Suprapubic skin (tissue), 4 donors: ENCODE results near the gene DIAPH3. TPM values are rescaled to one million over a fixed set of nuclear protein-coding genes. Genes with fewer than 3 reads are reported as not detected.

Experiments used
- DNase-seq, 2 donors: peaks; one replicate each; pipeline ENCODE4 v3.0.0-alpha.2; 2019; ENCODE audit warnings: low spot score in 2 of 2
- H3K27ac ChIP-seq: fragments of 200-600 bp; sonication (generic); one replicate; pipeline ENCODE4 v1.5.1; 2019
- H3K27me3 ChIP-seq: fragments of 200-600 bp; sonication (generic); one replicate; pipeline ENCODE4 v1.5.1; 2019
- H3K36me3 ChIP-seq: fragments of 200-600 bp; sonication (generic); one replicate; pipeline ENCODE4 v1.5.1; 2019
- H3K4me1 ChIP-seq: fragments of 200-600 bp; sonication (generic); one replicate; pipeline ENCODE4 v1.5.1; 2019
- H3K4me3 ChIP-seq: fragments of 200-600 bp; sonication (generic); one replicate; pipeline ENCODE4 v1.5.1; 2019; ENCODE audit warnings: mild to moderate bottlenecking
- H3K9me3 ChIP-seq: fragments of 200-600 bp; sonication (generic); one replicate; pipeline ENCODE4 v1.5.1; 2019
- EP300 ChIP-seq: sonication (generic); formaldehyde crosslinking; IDR thresholded peaks from one replicate; pipeline ENCODE4 v1.6.1; 2017; ENCODE audit warnings: antibody characterized with exemption
- POLR2A ChIP-seq, 2 donors: fragments of 450-650 bp; IDR thresholded peaks; one replicate each; pipeline ENCODE4 v1.6.1; 2017; ENCODE audit warnings: antibody characterized with exemption in 2 of 2, mild to moderate bottlenecking in 2 of 2, moderate library complexity in 2 of 2
- POLR2AphosphoS5 ChIP-seq, 3 donors: sonication (generic); formaldehyde crosslinking; IDR thresholded peaks; one replicate each; pipeline ENCODE4 v1.6.1; 2017; ENCODE audit warnings: antibody characterized with exemption in 3 of 3
- WGBS: methylation state at CpG from one replicate; pipeline ENCODE4 v1.1.5; 2018; 5-methylcytosine and 5-hydroxymethylcytosine counted together
- total RNA-seq, 4 donors: library from RNA; depleted of rRNA; stranded (reverse); fragments of >200 nt; gene quantifications; one replicate each; pipeline ENCODE4 v1.1.0, GENCODE V29; 2016
- TF ChIP-seq, protein P1 (sequence below), 2 donors: fragments of 200-600 bp in 1 of 2; fragments of 450-650 bp in 1 of 2; sonication (generic) in 1 of 2; IDR thresholded peaks; one replicate each; pipeline ENCODE4 v1.5.1; 2016 to 2019; ENCODE audit warnings: antibody characterized with exemption in 2 of 2, mild to moderate bottlenecking in 1 of 2, moderate library complexity in 1 of 2

DIAPH3 gene
- total RNA-seq, 4 donors from 2014 or later, result 0.93 to 3.0 (median 2.3) TPM

GRCh38 chr13:60016229-60016628 lies 147.5 kb downstream of the DIAPH3 start:
- no peaks in the 10 kb centered on the region for H3K36me3 ChIP-seq
- DNase-seq, result no peak
- TF ChIP-seq POLR2A (IDR thresholded peaks at IDR 0.05), result no peak
- TF ChIP-seq, protein P1, sequence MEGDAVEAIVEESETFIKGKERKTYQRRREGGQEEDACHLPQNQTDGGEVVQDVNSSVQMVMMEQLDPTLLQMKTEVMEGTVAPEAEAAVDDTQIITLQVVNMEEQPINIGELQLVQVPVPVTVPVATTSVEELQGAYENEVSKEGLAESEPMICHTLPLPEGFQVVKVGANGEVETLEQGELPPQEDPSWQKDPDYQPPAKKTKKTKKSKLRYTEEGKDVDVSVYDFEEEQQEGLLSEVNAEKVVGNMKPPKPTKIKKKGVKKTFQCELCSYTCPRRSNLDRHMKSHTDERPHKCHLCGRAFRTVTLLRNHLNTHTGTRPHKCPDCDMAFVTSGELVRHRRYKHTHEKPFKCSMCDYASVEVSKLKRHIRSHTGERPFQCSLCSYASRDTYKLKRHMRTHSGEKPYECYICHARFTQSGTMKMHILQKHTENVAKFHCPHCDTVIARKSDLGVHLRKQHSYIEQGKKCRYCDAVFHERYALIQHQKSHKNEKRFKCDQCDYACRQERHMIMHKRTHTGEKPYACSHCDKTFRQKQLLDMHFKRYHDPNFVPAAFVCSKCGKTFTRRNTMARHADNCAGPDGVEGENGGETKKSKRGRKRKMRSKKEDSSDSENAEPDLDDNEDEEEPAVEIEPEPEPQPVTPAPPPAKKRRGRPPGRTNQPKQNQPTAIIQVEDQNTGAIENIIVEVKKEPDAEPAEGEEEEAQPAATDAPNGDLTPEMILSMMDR (IDR thresholded peaks at IDR 0.05), result no peak
- H3K27me3 ChIP-seq, result no peaks in the 10 kb centered on the region
- no peaks in the 10 kb centered on the region for H3K9me3 ChIP-seq
- WGBS, result 59% methylated on average over 4 of the region's 4 CpGs
- peaks cover 17% of the 10 kb centered on the region for H3K4me1 ChIP-seq
- H3K4me3 ChIP-seq, result no peak overlapping the region
- no peak overlapping the region for H3K27ac ChIP-seq

- TF ChIP-seq POLR2A (IDR thresholded peaks at IDR 0.05), result no peak
- TF ChIP-seq, protein P1 (IDR thresholded peaks at IDR 0.05), result no peak
- TF ChIP-seq POLR2AphosphoS5 (IDR thresholded peaks at IDR 0.05), result no peak
- TF ChIP-seq EP300, result no peak
- H3K27ac ChIP-seq, result no peak overlapping the region
Measured at GRCh38 chr13:60013166-60013565, 150.6 kb downstream of the DIAPH3 start.

DNA sequence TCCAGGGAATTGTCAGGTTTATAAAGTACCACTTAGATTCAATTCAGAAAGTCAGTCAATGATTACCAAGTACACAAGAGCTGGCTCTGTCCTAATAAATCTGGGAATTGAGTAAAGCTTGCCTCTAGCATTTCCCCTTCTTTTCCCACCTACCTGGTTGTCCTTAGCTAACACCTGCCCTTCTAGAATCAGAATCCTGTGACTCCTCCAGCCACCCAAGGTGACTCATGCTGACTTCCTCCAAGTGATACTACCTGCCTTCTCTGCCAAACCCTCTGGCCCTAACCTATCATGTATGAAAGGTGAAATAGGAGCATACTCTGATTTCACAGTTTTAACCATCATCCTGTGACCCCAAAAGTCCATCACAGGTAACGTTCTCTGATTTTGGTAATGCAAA lies 151.2 kb downstream of the DIAPH3 start:
- Histone ChIP-seq H3K4me3 (no peak overlapping the region), H3K4me1 (peaks cover 19% of the 10 kb centered on the region), H3K36me3 (no peaks in the 10 kb centered on the region), H3K27me3 (no peaks in the 10 kb centered on the region), H3K27ac (no peak overlapping the region), H3K9me3 (no peaks in the 10 kb centered on the region)
- 70% methylated on average over 1 of the region's 1 CpG for WGBS
- TF ChIP-seq POLR2AphosphoS5 (IDR thresholded peaks at IDR 0.05) (no peak), EP300 (no peak), POLR2A (IDR thresholded peaks at IDR 0.05) (no peak)
- TF ChIP-seq, protein P1 (IDR thresholded peaks at IDR 0.05), result no peak
- DNase-seq, result no peak

More at GRCh38 chr13:60013166-60013565, 150.6 kb downstream of the DIAPH3 start:
- Histone ChIP-seq H3K9me3 (no peaks in the 10 kb centered on the region), H3K36me3 (no peaks in the 10 kb centered on the region), H3K4me1 (peaks cover 19% of the 10 kb centered on the region), H3K27me3 (no peaks in the 10 kb centered on the region), H3K4me3 (no peak overlapping the region)
- 80% methylated on average over 6 of the region's 6 CpGs for WGBS
- no peak for DNase-seq

- 57% methylated on average over 6 of the region's 6 CpGs for WGBS
- Histone ChIP-seq H3K36me3 (no peaks in the 10 kb centered on the region), H3K27me3 (no peaks in the 10 kb centered on the region), H3K9me3 (no peaks in the 10 kb centered on the region), H3K27ac (no peak overlapping the region), H3K4me1 (peaks cover 17% of the 10 kb centered on the region), H3K4me3 (no peak overlapping the region)
- no peak for TF ChIP-seq EP300
- TF ChIP-seq POLR2A (IDR thresholded peaks at IDR 0.05), result no peak
- TF ChIP-seq, protein P1 (IDR thresholded peaks at IDR 0.05), result no peak
- TF ChIP-seq POLR2AphosphoS5 (IDR thresholded peaks at IDR 0.05), result no peak
- DNase-seq, result peak in 1 of 2 donors; percentile 68
Measured at GRCh38 chr13:60009300-60010253, 154.2 kb downstream of the DIAPH3 start.

- TF ChIP-seq EP300 (no peak), POLR2A (IDR thresholded peaks at IDR 0.05) (no peak), POLR2AphosphoS5 (IDR thresholded peaks at IDR 0.05) (no peak)
- TF ChIP-seq, protein P1 (IDR thresholded peaks at IDR 0.05), result no peak
Measured at GRCh38 chr13:60001889-60002288, 161.8 kb downstream of the DIAPH3 start.

More at GRCh38 chr13:60001889-60002288, 161.8 kb downstream of the DIAPH3 start:
- 83% methylated on average over 2 of the region's 2 CpGs for WGBS
- Histone ChIP-seq H3K4me3 (no peak overlapping the region), H3K36me3 (no peaks in the 10 kb centered on the region), H3K4me1 (no peaks in the 10 kb centered on the region), H3K27ac (no peak overlapping the region), H3K27me3 (no peaks in the 10 kb centered on the region), H3K9me3 (no peaks in the 10 kb centered on the region)
- no peak for DNase-seq
